ENCODE data around the gene THRAP3.

GRCh38 chr1:36287595-36287994 is 63.4 kb downstream of the THRAP3 start:
- no peak for TF ChIP-seq EZH2 (IDR thresholded peaks at IDR 0.05; ENCODE audit: low read depth)
- TF ChIP-seq CTCF (conservative IDR thresholded peaks at IDR 0.05), result no peak
